Renal pelvis (tissue), 4 donors: Measurements from ENCODE around the gene GMDS. TPM values are rescaled to one million over a fixed set of nuclear protein-coding genes. Genes with fewer than 3 reads are reported as not detected.
"Not testable (repeated sequence)": the region's sequence is repeated elsewhere in the genome, so short reads cannot be mapped to it uniquely, and the experiment has no call there.

Source experiments
- DNase-seq: peaks from one replicate; pipeline ENCODE4 v3.0.0-alpha.2; 2013
- polyA plus RNA-seq, 3 donors: library from polyadenylated mRNA; unstranded; fragments of 120-200 nt; gene quantifications; one replicate each; pipeline ENCODE4 v1.2.1, GENCODE V29; 2013; ENCODE audit not compliant: insufficient read length in 3 of 3

Gene GMDS
- polyA plus RNA-seq, 3 donors, result 66.8 to 76.2 (median 68.5) TPM

DNA sequence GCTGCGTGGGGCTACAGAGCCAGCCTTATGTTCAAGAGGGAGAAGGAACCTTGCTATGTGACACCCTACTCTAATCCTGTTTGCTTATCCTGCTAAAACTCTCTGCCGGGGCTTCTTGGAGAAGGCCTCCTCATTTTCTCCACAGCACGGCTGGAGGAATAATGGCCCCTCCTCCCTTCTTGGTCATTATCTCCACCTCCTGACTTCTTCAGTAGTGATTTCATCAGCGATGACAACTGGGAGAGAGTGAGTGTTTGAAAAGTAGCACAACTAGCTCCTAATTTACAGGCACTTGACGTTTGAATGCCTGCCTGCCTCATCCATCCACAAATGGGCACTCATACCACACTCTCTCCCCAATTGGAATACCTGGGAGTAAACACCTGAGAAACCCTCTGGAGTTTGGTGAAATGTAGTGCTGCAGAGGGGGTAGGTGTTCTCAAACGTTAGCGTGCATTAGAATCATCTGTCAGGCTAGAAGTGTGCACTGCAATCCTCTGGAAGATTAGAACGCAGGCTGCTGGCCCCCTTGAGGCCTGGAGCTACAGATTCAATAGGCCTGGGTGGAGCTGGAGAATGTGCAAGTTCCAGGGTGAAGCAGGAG lies 487.2 kb downstream of the GMDS start:
- no peak for DNase-seq

GRCh38 chr6:1757131-1757530 lies 488.3 kb downstream of the GMDS start:
- DNase-seq, result no peak

DNA sequence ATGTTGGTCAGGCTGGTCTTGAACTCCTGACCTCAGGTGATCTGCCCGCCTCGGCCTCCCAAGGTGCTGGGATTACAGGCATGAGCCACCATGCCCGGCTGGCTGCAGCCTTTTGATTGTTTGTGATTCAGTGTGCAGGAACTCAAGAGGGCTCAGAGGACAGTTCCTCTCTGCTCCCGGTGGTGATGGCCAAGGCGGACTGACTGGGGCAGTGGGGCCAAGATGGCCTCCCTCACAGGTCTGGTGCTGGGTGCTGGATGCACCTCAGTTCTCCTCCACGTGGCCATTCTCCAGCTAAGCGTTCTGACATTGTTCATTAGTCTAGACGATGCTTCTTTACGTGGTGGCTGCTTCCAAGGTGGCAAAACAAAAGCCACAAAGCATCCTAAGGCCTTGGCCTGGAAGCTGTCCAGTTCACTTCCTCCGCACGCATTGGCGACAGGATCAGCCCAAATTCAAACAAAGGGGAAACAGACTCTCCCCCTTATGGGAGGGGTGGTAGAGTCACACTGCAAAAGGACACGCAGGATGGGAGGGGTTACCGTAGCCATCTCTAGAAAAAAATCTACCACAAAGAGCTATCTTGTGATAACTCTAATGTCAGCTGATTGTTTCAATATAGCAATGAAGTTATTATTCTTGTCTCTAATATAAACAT lies 488.8 kb downstream of the GMDS start:
- no peak for DNase-seq

DNA sequence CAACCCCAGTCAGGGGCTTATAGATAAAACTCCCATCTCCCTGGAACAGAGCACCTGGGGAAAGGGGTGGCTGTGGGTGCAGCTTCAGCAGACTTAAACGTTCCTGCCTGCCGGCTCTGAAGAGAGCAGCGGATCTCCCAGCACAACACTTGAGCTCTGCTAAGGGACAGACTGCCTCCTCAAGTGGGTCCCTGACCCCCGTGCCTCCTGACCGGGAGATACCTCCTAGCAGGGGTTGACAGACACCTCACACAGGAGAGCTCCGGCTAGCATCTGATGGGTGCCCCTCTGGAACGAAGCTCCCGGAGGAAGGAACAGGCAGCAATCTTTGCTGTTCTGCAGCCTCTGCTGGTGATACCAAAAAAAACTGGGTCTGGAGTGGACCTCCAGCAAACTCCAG lies 494.3 kb downstream of the GMDS start:
- not testable (repeated sequence) for DNase-seq

DNA sequence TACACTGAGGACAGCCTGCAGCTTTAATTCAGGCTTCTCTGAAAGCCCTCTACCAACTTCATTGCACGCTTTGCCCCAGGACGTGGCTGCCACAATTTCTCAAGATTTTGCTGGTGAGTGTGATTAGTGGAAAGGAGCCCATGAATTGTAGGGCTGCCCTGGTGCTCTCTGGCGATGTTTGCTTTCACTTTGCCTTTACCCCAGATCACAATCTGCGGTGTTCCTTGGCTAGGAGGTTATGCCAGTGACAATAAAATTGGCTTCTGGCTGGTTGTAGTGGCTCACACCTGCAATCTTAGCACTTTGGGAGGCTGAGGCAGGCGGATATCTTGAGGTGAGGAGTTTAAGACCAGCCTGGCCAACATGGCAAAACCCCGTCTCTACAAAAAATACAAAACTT lies 496.4 kb downstream of the GMDS start:
- no peak for DNase-seq

GRCh38 chr6:1747531-1747930 lies 497.9 kb downstream of the GMDS start:
- no peak for DNase-seq

DNA sequence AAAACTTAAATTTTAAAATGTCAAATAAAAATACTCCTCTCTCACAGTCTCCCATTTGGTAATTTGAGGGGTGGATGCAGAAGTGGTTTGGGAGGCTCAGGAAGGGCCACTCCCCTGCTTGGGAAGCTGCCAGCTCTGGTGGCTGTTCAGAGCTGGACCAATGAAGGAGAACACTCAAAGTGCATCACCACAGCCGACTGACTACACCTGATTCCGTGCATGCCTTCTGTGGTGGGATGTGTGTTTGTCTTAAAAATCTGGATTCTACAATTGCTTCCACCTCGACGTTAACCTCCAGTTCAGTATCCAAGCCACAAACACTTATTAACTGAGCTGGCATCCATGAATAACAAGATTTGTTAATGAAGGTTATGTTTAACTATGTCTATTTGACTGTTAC lies 498.4 kb downstream of the GMDS start:
- DNase-seq, result no peak

DNA sequence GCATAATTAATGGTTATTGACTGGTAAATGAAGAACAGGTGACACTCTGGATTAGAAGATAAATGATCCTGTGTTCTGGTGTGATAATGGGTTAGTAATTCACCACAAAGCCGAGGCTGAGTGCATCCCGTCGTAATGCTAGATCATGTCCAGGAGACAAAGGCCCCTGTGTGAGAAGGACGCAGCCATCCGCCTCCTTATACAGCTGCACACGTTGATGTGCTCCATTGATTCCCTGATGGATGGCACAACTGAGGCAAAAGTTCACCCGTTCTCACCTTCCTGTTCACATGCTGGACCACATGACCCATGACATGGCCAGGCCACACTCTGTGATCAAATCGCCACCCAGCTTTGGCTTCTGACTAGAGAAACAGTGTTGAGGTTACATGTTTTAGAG lies 499.6 kb downstream of the GMDS start:
- peak; percentile 81 for DNase-seq

DNA sequence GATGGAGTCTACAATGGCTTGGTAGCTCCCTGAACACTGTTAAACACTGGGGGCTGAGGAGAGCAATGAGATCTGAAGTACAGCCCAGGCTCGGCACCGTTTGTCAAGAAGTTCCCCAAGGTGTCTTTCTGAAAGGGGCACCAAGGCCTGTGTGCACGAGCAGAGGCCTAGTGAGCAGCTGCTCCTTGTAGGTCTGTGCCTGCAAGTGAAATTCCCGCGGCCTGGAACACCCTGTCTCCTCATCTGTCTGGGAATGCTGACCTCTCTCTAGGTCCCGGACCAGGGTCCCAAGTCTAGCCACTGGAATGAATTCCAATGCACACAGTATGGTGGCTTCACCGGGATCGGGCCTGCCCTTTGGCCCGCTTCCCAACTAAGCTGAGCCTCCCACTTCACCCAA lies 500.9 kb downstream of the GMDS start:
- no peak for DNase-seq

DNA sequence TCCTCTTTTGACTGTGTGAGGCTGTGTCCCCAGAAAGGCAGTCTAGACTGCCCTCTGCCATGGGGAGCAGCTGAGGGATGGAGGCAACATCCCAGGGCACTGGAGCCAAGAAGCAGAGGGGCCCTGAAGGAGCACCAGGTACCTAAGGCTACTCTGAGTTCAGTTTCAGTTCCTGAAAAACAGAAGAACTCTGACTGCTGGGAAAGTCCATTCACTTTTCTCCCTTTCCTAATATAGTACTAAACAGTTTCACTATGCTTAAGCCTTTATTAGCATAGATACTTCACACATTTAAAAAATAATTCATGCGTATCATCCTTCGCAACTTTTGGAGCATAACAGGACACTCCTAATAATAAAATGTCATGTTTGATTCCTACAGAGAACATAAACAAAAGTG lies 505.7 kb downstream of the GMDS start:
- no peak for DNase-seq

DNA sequence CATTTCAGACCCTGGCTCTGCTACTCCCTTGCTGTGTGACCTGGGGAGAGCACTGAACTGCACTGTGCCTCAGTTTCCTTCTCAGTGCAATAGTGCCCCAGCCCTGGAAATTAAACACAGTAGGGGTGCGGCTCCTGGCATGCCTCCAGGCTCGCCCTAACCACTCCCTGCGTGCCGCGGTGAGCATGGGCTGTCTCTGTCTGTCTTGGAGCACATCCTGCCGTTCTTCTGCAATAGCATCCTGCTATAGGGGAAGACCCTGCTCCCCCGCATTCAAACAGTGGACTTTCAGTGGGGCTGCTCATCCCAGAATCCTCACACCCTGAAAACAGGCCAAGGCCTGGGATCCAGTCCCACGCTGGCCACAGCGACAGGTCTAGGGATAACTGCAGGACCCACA lies 506.2 kb downstream of the GMDS start:
- DNase-seq, result no peak

- DNase-seq, result no peak
Measured at GRCh38 chr6:1738558-1739081, 506.8 kb downstream of the GMDS start.

GRCh38 chr6:1737463-1738311 lies 507.7 kb downstream of the GMDS start:
- DNase-seq, result no peak

- no peak for DNase-seq
Measured at GRCh38 chr6:1736346-1737105, 508.9 kb downstream of the GMDS start.

DNA sequence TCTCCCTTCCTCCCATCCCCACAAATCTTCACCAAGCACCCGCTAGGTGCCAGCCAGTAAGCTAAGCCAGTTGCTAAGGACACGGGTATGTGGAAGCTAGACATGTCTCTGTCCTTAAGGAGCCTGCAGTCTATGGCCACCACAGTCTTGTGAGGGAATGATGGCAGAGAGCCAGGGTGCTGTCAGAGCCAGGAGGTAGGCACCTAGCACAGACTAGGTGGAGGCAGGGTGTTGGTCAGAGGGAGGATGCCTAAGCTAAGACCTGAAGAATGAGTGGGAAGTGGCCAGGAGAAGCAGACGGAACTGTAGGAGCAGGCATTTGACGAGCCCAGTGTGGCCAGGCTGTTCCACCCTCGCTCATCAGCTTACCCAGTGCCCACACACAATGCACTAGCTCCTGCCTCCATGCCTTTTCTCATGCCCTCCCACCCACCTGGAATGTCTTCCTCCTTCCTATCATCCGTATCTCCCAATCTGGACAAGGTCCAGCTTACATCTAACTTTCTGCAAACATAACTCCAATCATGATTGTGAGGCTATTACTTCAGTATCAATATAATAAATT lies 510.1 kb downstream of the GMDS start:
- DNase-seq, result no peak

GRCh38 chr6:1730882-1731281 lies 514.5 kb downstream of the GMDS start:
- no peak for DNase-seq

GRCh38 chr6:1729750-1730140 lies 515.7 kb downstream of the GMDS start:
- no peak for DNase-seq

DNA sequence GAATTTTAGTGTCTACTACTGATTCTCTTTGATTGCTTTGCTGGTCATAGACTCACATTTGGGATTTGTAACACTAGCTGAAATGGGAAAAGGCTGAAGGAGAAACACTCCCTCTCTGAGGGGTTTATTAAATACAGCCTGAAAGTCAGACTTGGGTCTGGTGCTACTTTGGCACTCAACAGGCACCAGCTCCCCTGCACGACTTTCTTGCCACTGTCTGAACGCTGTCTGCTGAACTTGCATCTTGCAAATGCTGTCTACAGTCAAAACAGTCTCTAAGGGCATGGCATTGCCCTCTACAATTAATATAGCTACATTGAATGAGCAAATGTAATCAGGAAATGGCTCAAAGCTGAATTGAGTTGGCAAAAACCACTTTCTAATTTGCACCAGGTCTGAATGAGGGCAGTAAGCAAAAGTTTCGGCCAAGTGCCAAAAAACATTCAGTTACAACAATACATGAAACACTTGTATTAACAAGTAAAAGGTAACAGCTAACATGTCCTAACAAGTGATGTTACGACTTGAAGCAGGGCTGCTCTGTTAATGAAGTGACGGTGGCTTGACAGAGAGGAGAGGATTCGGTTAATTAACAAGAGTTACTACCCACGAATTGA lies 516.2 kb downstream of the GMDS start:
- no peak for DNase-seq

GRCh38 chr6:1726341-1726768 lies 519.0 kb downstream of the GMDS start:
- DNase-seq, result no peak

- DNase-seq, result no peak
Measured at GRCh38 chr6:1724616-1725015, 520.8 kb downstream of the GMDS start.

GRCh38 chr6:1724124-1724523 lies 521.3 kb downstream of the GMDS start:
- no peak for DNase-seq
